DND-41 (cell line): ENCODE data around the gene SP100.
"Not testable (repeated sequence)": the region's sequence is repeated elsewhere in the genome, so short reads cannot be mapped to it uniquely, and the experiment has no call there.

Source experiments
- ATAC-seq: fragments of 200-7000 bp; cut with Tn5 transposase; 3 replicates; pipeline ENCODE4 v1.9.1; 2021; ENCODE audit warnings: low read depth; ENCODE audit not compliant: insufficient read depth
- DNase-seq: peaks from one replicate; pipeline ENCODE4 v3.0.0-alpha.2; 2020
- H2AFZ ChIP-seq: 2 replicates; pipeline ENCODE4 v1.6.0; 2012; ENCODE audit warnings: low read depth, low read length
- H3K27ac ChIP-seq: 2 replicates; pipeline ENCODE4 v1.5.1; 2012; ENCODE audit warnings: low read length, inconsistent platforms
- H3K27me3 ChIP-seq: fragments of 200-600 bp; sonication (generic); 2 replicates; pipeline ENCODE4 v1.6.0; 2012; ENCODE audit warnings: low read length, mild to moderate bottlenecking, inconsistent platforms; ENCODE audit not compliant: insufficient read depth, poor library complexity
- H3K36me3 ChIP-seq: 2 replicates; pipeline ENCODE4 v1.5.1; 2012; ENCODE audit warnings: low read length, inconsistent platforms; ENCODE audit not compliant: insufficient read depth
- H3K4me1 ChIP-seq: 2 replicates; pipeline ENCODE4 v1.5.1; 2012; ENCODE audit warnings: mild to moderate bottlenecking, low read length; ENCODE audit not compliant: insufficient read depth
- H3K4me2 ChIP-seq: 2 replicates; pipeline ENCODE4 v1.6.0; 2012; ENCODE audit warnings: mild to moderate bottlenecking, moderate library complexity, low read length, inconsistent platforms; ENCODE audit not compliant: insufficient read depth
- H3K4me3 ChIP-seq, 2 experiments: fragments of 200-600 bp in 1 of 2; shearing (Covaris generic) in 1 of 2; 2 replicates each; pipeline ENCODE4 v1.5.1; 2012 to 2016; ENCODE audit warnings: inconsistent platforms in 2 of 2, low read length in 2 of 2, mild to moderate bottlenecking in 2 of 2, low read depth in 1 of 2, moderate library complexity in 1 of 2
- H3K79me2 ChIP-seq: 2 replicates; pipeline ENCODE4 v1.6.0; 2012; ENCODE audit warnings: low read length, inconsistent platforms; ENCODE audit not compliant: insufficient read depth
- H3K9ac ChIP-seq: 2 replicates; pipeline ENCODE4 v1.6.0; 2012; ENCODE audit warnings: low read depth, mild to moderate bottlenecking, inconsistent platforms, low read length, moderate library complexity
- H3K9me3 ChIP-seq: 2 replicates; pipeline ENCODE4 v1.5.1; 2012; ENCODE audit warnings: low read length, moderate library complexity, mild to moderate bottlenecking, inconsistent platforms; ENCODE audit not compliant: insufficient read depth, severe bottlenecking
- H4K20me1 ChIP-seq: 2 replicates; pipeline ENCODE4 v1.6.0; 2012; ENCODE audit warnings: low read length; ENCODE audit not compliant: insufficient read depth
- EZH2 ChIP-seq: IDR thresholded peaks from 3 replicates; pipeline ENCODE4 v1.6.1; 2012; ENCODE audit warnings: borderline replicate concordance, low read depth, mild to moderate bottlenecking, moderate library complexity, low read length, inconsistent platforms; ENCODE audit not compliant: severe bottlenecking
- TF ChIP-seq, protein P1 (sequence below): IDR thresholded peaks from 2 replicates; pipeline ENCODE4 v1.5.1; 2012; ENCODE audit warnings: borderline replicate concordance, low read length, moderate library complexity, mild to moderate bottlenecking; ENCODE audit not compliant: poor library complexity, severe bottlenecking; ENCODE audit errors: extremely low read depth

SP100 gene

DNA sequence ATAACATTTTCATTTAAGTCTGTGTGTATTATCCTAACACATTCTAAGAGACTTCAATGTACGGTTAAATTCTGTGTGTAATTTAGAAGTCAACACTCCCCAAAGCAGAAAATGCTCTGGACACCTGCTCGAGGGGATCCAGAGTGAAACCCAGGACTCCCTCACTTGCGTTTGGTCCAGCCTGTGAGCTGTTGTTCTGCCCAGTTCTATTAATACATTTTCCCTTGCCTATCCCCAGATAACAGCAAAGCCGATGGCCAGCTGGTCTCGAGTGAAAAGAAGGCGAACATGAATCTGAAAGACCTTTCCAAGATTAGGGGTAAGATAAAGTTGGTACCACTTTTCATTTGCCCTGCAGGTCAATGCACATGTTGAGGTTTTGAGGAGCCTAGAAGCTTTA is 31.0 kb upstream of the SP100 start:
- Histone ChIP-seq H3K36me3 (peaks cover 66% of the 10 kb centered on the region), H3K9ac (no peak overlapping the region), H3K4me3 (no peak overlapping the region), H4K20me1 (no peaks in the 10 kb centered on the region), H3K4me1 (no peaks in the 10 kb centered on the region), H3K27ac (no peak overlapping the region), H3K9me3 (no peaks in the 10 kb centered on the region), H3K79me2 (no peaks in the 10 kb centered on the region), H2AFZ (no peak overlapping the region), H3K4me2 (no peak overlapping the region), H3K27me3 (no peaks in the 10 kb centered on the region)
- ATAC-seq (no peak), DNase-seq (no peak)
- TF ChIP-seq, protein P1, sequence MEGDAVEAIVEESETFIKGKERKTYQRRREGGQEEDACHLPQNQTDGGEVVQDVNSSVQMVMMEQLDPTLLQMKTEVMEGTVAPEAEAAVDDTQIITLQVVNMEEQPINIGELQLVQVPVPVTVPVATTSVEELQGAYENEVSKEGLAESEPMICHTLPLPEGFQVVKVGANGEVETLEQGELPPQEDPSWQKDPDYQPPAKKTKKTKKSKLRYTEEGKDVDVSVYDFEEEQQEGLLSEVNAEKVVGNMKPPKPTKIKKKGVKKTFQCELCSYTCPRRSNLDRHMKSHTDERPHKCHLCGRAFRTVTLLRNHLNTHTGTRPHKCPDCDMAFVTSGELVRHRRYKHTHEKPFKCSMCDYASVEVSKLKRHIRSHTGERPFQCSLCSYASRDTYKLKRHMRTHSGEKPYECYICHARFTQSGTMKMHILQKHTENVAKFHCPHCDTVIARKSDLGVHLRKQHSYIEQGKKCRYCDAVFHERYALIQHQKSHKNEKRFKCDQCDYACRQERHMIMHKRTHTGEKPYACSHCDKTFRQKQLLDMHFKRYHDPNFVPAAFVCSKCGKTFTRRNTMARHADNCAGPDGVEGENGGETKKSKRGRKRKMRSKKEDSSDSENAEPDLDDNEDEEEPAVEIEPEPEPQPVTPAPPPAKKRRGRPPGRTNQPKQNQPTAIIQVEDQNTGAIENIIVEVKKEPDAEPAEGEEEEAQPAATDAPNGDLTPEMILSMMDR, result no peak
- TF ChIP-seq EZH2, result no peak

GRCh38 chr2:230394301-230394700 is 21.7 kb upstream of the SP100 start:
- Histone ChIP-seq H2AFZ (no peak overlapping the region), H3K9ac (no peak overlapping the region), H3K27me3 (no peaks in the 10 kb centered on the region), H3K4me2 (no peak overlapping the region), H3K27ac (no peak overlapping the region), H3K79me2 (no peaks in the 10 kb centered on the region), H3K36me3 (peaks cover 72% of the 10 kb centered on the region), H3K9me3 (peaks cover 5% of the 10 kb centered on the region), H3K4me1 (no peaks in the 10 kb centered on the region), H3K4me3 (no peak overlapping the region), H4K20me1 (no peaks in the 10 kb centered on the region)
- TF ChIP-seq, protein P1, result no peak
- ATAC-seq (no peak), DNase-seq (no peak)

DNA sequence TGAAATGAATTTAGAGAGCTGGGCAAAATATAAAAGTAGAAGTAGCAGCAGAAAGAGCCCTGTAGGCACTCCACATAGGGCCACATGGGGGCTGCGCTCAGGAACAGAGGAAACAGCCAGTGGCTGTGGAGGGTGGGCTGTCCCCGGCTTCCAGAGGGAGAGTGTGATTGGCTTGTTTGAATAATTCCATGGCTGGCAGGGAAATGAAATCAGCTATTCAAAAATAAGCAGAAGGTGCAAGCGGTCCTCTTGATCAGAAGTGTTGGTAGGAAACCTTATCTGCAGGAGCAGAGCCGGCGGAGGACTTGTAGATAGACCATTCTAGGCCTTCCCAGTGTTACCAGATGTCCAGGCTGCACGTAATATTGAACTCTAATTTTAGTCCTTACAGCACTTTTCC is 17.3 kb upstream of the SP100 start:
- H3K9me3 ChIP-seq, H3K4me3 ChIP-seq, H3K27me3 ChIP-seq, H2AFZ ChIP-seq, H3K4me1 ChIP-seq, DNase-seq, ATAC-seq, H3K9ac ChIP-seq, H3K27ac ChIP-seq, H3K79me2 ChIP-seq, H3K4me2 ChIP-seq, H4K20me1 ChIP-seq: not testable (repeated sequence)
- H3K36me3 ChIP-seq, result peaks cover 51% of the 10 kb centered on the region

- Histone ChIP-seq H3K36me3 (peaks cover 49% of the 10 kb centered on the region), H3K27me3 (no peaks in the 10 kb centered on the region), H4K20me1 (no peaks in the 10 kb centered on the region), H3K4me2 (no peak overlapping the region), H3K4me3 (no peak overlapping the region), H3K4me1 (no peaks in the 10 kb centered on the region), H3K9ac (no peak overlapping the region), H3K9me3 (peaks cover 5% of the 10 kb centered on the region), H3K79me2 (no peaks in the 10 kb centered on the region), H2AFZ (no peak overlapping the region), H3K27ac (no peak overlapping the region)
- DNase-seq (no peak), ATAC-seq (no peak)
- TF ChIP-seq EZH2, result no peak
- TF ChIP-seq, protein P1, result no peak
Measured at GRCh38 chr2:230400041-230400440, 16.0 kb upstream of the SP100 start.
